ENCODE data around the gene PTPRN2. TPM values are rescaled to one million over a fixed set of nuclear protein-coding genes. Genes with fewer than 3 reads are reported as not detected.

The PTPRN2 gene
- total RNA-seq, 1 donor, result 0.09 TPM

- no peak overlapping the region for H3K4me3 ChIP-seq (ENCODE audit: low read depth, low read length)
- TF ChIP-seq CTCF (IDR thresholded peaks at IDR 0.05; ENCODE audit: insufficient read depth, low read length), result no peak
- no peak for DNase-seq (ENCODE audit: low read depth)
Observed at GRCh38 chr7:158477866-158478265, 109.8 kb downstream of the PTPRN2 start.

DNA sequence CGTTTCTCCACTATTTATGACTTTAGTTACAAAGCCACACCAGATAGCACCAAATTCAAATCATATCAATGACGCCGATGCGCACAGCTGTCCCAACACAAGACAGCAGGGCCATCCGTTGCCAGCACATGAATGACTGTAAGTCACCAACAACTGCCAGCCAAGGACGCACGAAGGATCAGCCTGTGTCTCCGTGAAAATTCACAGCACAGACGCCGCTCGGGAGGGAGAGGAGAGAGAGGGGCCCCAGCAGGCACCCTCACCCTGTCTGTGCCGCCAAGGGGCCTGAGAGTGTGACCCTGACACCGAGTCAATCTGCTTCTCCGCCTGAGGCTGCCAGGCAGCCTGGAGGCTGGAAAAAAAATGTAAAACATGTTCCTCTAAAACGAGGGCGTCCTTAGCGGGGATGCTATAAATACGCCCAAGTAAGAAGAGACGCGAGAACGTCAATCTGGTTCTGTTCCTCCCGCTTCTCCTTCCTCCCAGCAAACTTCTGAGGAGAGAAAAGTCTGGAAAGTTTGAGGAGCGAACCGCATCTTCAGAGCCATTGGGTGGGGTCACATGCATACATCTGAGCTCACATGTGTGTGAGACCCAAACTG, 111.2 kb downstream of the PTPRN2 start:
- DNase-seq (ENCODE audit: low read depth), result no peak
- TF ChIP-seq CTCF (IDR thresholded peaks at IDR 0.05; ENCODE audit: insufficient read depth, low read length), result no peak
- H3K4me3 ChIP-seq (ENCODE audit: low read depth, low read length), result no peak overlapping the region

DNA sequence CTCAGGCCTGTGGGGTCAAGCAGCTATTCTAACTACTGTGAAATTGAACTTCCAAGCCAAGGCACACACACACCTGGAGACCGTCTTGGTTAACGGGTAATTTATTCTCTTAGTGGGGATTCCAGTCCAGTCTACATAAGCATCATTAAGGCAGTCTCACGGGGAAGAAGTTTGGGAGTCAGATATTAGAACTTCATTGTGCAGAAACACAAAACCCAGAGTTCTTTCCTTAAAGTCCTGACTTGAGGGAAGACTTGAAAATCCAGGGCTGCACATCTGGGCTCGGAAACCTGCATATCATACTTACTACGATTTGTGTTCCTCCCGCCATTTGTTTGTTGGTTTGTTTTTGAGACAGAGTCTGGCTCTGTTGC, 112.0 kb downstream of the PTPRN2 start:
- no peak for TF ChIP-seq CTCF (IDR thresholded peaks at IDR 0.05; ENCODE audit: insufficient read depth, low read length)
- no peak for DNase-seq (ENCODE audit: low read depth)
- no peak overlapping the region for H3K4me3 ChIP-seq (ENCODE audit: low read depth, low read length)

DNA sequence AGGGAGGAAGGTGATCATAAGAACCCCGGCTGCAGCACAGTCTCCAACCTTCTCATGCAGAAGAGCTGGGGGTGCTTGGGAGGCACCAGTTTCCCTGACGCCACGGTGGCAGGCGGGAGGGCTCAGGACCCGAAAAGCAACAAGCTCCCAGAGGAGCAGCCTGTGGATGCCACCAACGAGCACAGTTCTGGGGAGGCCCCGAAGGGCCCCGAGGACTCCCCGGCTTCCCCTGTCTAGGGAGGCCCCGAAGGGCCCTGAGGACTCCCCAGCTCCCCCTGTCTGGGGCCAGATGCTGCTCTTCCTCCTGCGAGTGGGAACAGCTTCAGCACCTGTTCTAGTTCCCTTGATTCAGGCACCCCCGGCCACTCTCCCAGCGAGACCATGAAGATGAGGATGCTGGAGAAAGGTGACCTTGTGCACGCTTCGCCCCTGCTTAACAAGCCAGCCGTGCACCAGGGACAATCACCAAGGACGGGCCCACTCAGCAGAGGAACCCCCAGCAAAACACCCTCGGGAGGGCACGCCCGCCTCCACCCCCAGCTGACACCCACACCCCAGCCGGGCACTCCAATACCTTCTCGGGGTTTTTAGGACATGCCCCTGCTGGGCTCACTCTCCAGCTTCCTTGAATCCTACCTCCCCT, 112.5 kb downstream of the PTPRN2 start:
- no peak for TF ChIP-seq CTCF (IDR thresholded peaks at IDR 0.05; ENCODE audit: insufficient read depth, low read length)
- no peak for DNase-seq (ENCODE audit: low read depth)
- H3K4me3 ChIP-seq (ENCODE audit: low read depth, low read length), result no peak overlapping the region

GRCh38 chr7:158474488-158474887, 113.1 kb downstream of the PTPRN2 start:
- no peak for TF ChIP-seq CTCF (IDR thresholded peaks at IDR 0.05; ENCODE audit: insufficient read depth, low read length)
- no peak overlapping the region for H3K4me3 ChIP-seq (ENCODE audit: low read depth, low read length)
- no peak for DNase-seq (ENCODE audit: low read depth)

DNA sequence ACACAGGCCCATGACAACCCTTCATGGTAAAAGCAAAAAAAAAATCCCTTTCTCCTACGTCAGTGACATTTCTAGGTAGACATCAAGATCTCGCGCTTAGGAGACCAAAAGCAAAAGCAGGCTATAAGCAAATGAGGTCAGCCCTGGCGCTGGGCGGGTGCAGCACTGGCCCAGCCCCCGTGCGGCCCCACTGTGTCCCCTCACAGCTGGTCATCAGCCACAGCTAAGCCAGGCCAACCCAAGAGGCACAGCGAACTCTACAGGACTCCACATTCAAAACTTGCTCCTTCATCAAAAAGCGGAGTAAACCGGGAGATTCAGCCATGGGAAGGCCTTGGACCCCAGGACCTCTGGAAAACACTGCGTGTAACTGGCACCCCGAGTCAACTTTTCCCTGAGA, 113.7 kb downstream of the PTPRN2 start:
- no peak for TF ChIP-seq CTCF (IDR thresholded peaks at IDR 0.05; ENCODE audit: insufficient read depth, low read length)
- no peak for DNase-seq (ENCODE audit: low read depth)
- H3K4me3 ChIP-seq (ENCODE audit: low read depth, low read length), result no peak overlapping the region

- no peak for TF ChIP-seq CTCF (IDR thresholded peaks at IDR 0.05; ENCODE audit: insufficient read depth, low read length)
- H3K4me3 ChIP-seq (ENCODE audit: low read depth, low read length), result no peak overlapping the region
- no peak for DNase-seq (ENCODE audit: low read depth)
Observed at GRCh38 chr7:158473221-158473620, 114.4 kb downstream of the PTPRN2 start.

Measured in fibroblast of the aortic adventitia (primary cell).